HG02885 (cell line): ENCODE measurements around the gene PLSCR2.
"Not testable (repeated sequence)": the region's sequence is repeated elsewhere in the genome, so short reads cannot be mapped to it uniquely, and the experiment has no call there.

ENCODE experiments used
- ATAC-seq: cut with Tn5 transposase; IDR thresholded peaks from one replicate; pipeline ENCODE4 v1.9.1; 2021; ENCODE audit warnings: mild to moderate bottlenecking; ENCODE audit not compliant: unreplicated experiment, poor library complexity

Gene PLSCR2

GRCh38 chr3:146431240-146431639, 38.1 kb downstream of the PLSCR2 start:
- ATAC-seq, result no peak

- no peak for ATAC-seq
Observed at GRCh38 chr3:146425341-146425740, 44.0 kb downstream of the PLSCR2 start.

- no peak for ATAC-seq
Observed at GRCh38 chr3:146421819-146422759, 47.3 kb downstream of the PLSCR2 start.

GRCh38 chr3:146416366-146416765, 53.0 kb downstream of the PLSCR2 start:
- ATAC-seq, result no peak

GRCh38 chr3:146414010-146414409, 55.4 kb downstream of the PLSCR2 start:
- ATAC-seq, result no peak

- not testable (repeated sequence) for ATAC-seq
Observed at GRCh38 chr3:146412711-146413110, 56.6 kb downstream of the PLSCR2 start.

- no peak for ATAC-seq
Observed at GRCh38 chr3:146407956-146408355, 61.4 kb downstream of the PLSCR2 start.

- ATAC-seq, result no peak
Observed at GRCh38 chr3:146404436-146404835, 64.9 kb downstream of the PLSCR2 start.

- ATAC-seq, result no peak
Observed at GRCh38 chr3:146403792-146404191, 65.6 kb downstream of the PLSCR2 start.

GRCh38 chr3:146396792-146397191, 72.6 kb downstream of the PLSCR2 start:
- no peak for ATAC-seq

GRCh38 chr3:146395164-146395563, 74.2 kb downstream of the PLSCR2 start:
- no peak for ATAC-seq

GRCh38 chr3:146390957-146391356, 78.4 kb downstream of the PLSCR2 start:
- no peak for ATAC-seq

- no peak for ATAC-seq
Observed at GRCh38 chr3:146390006-146390772, 79.2 kb downstream of the PLSCR2 start.

- no peak for ATAC-seq
Observed at GRCh38 chr3:146387566-146387965, 81.8 kb downstream of the PLSCR2 start.

GRCh38 chr3:146386936-146387335, 82.4 kb downstream of the PLSCR2 start:
- no peak for ATAC-seq

GRCh38 chr3:146384786-146385185, 84.6 kb downstream of the PLSCR2 start:
- ATAC-seq, result no peak
